ENCODE data around the gene TIMMDC1. TPM values are rescaled to one million over a fixed set of nuclear protein-coding genes. Genes with fewer than 3 reads are reported as not detected.

Gene TIMMDC1
- total RNA-seq, result 100 to 1,000 TPM in 1 of 2 experiments, 10 to 100 TPM in 1; 93.7 to 105 TPM

DNA sequence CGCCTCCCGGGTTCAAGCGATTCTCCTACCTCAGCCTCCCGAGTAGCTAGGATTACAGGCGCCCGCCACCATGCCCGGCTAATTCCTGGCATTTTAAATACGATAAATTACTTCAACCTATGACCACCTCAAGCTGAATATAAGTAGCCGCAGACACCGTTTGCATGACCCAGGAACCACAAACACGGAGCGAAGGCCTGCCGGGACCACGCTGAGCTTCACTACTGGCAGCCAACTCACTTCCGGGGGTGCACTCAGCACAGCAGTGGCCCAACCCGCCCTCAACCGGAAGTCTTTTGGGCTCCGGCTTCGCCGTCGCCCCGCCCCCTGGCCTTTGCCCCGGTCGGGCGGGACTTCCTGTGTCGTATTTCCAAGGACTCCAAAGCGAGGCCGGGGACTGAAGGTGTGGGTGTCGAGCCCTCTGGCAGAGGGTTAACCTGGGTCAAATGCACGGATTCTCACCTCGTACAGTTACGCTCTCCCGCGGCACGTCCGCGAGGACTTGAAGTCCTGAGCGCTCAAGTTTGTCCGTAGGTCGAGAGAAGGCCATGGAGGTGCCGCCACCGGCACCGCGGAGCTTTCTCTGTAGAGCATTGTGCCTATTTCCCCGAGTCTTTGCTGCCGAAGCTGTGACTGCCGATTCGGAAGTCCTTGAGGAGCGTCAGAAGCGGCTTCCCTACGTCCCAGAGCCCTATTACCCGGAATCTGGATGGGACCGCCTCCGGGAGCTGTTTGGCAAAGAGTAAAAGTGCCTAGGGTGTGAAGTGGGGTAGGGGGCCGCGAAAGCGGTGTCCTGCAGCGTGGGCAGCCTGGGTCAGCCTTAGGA is at the start of gene TIMMDC1:
TIMMDC1 (plus strand) TSS at position 362 of the 826 bp plus-strand sequence; CDS start at position 549, 187 bp downstream.
- peak; percentile 98 for DNase-seq
- ChIA-PET CTCF (interaction anchor here (0.6 to 1.3 kb wide), 8 partner anchors 9 to 320 kb away, joined by 3 to 4 read pairs (median 3); partner anchors contain the start of genes ARHGAP31 and B4GALT4), POLR2A (interaction anchor here (0.6 to 4.0 kb wide), 10 partner anchors 10 to 182 kb away, joined by 3 to 42 read pairs (median 6); partner anchors contain the start of genes CD80, COX17, POGLUT1 and TMEM39A)
- Mint-ChIP-seq H3K9me3 (no peaks in the 10 kb centered on the region), H3K36me3 (peaks cover 6% of the 10 kb centered on the region), H3K4me1 (ENCODE audit: low read depth) (peaks cover 29% of the 10 kb centered on the region), H3K27ac (peak within 1 kb of the TSS; percentile 96), H3K27me3 (no peaks in the 10 kb centered on the region), H3K4me3 (peak within 1 kb of the TSS; percentile 98)
- intact Hi-C loops (cut with micrococcal nuclease), result loop anchor here (1.0 to 10.0 kb wide), 8 partner anchors 29 to 850 kb away; partner anchors contain the start of genes ARHGAP31, B4GALT4, CD80 and COX17

DNA sequence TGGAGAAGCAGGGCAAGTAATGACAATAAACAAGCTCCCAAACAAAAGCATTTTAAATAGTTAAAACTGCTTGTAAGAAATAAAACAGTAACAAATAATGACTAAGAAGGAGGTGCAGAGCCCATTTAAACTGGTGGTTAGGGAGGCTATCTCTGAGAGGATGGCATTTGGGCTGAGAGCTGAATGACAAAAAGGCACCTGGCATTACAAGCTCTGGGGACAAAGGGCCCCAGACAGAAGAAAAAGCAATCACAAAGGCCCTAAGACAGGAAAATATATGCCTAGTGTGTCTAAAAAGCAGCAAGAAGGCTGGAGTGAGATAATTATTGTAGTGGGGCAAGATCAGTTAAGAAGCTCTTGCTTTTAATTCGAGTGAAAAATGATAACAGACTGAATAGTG is 44.5 kb upstream of the TIMMDC1 start:
- CTCF ChIA-PET, result interaction anchor here (1.5 to 1.7 kb wide), 2 partner anchors 227 to 571 kb away, joined by 4 to 5 read pairs; no protein-coding TSS in a partner anchor
- DNase-seq, result no peak
- H3K36me3 Mint-ChIP-seq, result peaks cover 43% of the 10 kb centered on the region
- no peak overlapping the region for H3K4me3 Mint-ChIP-seq
- POLR2A ChIA-PET, result no interaction called here
- no peaks in the 10 kb centered on the region for H3K9me3 Mint-ChIP-seq
- peaks cover 4% of the 10 kb centered on the region for H3K4me1 Mint-ChIP-seq (ENCODE audit: low read depth)
- intact Hi-C loops (cut with micrococcal nuclease), result no loop called here
- no peaks in the 10 kb centered on the region for H3K27me3 Mint-ChIP-seq
- no peak overlapping the region for H3K27ac Mint-ChIP-seq

DNA sequence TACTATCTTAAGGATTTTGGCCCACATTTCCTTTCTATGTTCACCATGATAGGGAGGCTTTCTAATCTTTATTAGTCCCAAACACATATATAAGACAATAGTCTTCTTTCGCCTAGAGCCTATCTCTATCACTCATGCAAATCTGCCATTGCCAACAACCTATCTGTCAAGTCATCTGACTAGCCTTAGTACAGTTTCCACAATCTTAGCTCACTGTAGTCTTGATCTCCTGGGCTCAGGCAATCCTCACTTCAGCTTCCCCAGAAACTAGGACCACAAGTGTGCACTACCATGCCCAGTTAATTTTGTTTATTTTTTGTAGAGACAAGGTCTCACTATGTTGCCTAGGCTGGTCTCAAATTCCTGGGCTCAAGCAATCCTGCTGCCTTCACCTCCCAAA is 41.9 kb upstream of the TIMMDC1 start:
- ChIA-PET POLR2A (no interaction called here), CTCF (interaction anchor here (0.9 to 1.0 kb wide), 2 partner anchors 225 to 574 kb away, joined by 3 read pairs; no protein-coding TSS in a partner anchor)
- Mint-ChIP-seq H3K27ac (no peak overlapping the region), H3K27me3 (no peaks in the 10 kb centered on the region), H3K4me3 (no peak overlapping the region), H3K9me3 (no peaks in the 10 kb centered on the region), H3K4me1 (ENCODE audit: low read depth) (peaks cover 16% of the 10 kb centered on the region), H3K36me3 (peaks cover 52% of the 10 kb centered on the region)
- intact Hi-C loops (cut with micrococcal nuclease), result no loop called here
- DNase-seq, result no peak

DNA sequence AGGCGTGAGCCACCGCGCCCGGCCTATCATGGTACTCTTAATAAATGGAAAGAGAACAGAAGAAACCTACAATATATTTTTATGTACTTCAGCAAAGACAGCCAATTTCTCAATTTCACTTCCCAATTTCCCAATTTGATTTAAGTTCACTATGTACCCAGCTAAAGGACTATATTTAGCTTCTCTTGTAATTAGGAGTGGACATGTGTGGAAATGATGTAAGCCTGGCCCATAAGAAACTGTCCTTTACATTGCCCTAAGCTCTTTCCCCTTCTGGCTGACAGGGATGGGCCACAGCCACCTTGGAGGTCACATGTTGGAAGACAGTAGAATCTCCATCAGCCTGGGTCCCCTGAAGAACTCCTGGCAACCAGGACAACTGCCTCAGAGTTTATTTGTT is 41.1 kb upstream of the TIMMDC1 start:
- Mint-ChIP-seq H3K36me3 (peaks cover 48% of the 10 kb centered on the region), H3K9me3 (no peaks in the 10 kb centered on the region), H3K27me3 (no peaks in the 10 kb centered on the region), H3K27ac (no peak overlapping the region), H3K4me3 (no peak overlapping the region), H3K4me1 (ENCODE audit: low read depth) (peaks cover 23% of the 10 kb centered on the region)
- intact Hi-C loops (cut with micrococcal nuclease), result no loop called here
- POLR2A ChIA-PET, result no interaction called here
- CTCF ChIA-PET, result interaction anchor here (1.0 kb wide), 1 partner anchor 224 kb away, joined by 3 read pairs; no protein-coding TSS in a partner anchor
- DNase-seq, result no peak

DNA sequence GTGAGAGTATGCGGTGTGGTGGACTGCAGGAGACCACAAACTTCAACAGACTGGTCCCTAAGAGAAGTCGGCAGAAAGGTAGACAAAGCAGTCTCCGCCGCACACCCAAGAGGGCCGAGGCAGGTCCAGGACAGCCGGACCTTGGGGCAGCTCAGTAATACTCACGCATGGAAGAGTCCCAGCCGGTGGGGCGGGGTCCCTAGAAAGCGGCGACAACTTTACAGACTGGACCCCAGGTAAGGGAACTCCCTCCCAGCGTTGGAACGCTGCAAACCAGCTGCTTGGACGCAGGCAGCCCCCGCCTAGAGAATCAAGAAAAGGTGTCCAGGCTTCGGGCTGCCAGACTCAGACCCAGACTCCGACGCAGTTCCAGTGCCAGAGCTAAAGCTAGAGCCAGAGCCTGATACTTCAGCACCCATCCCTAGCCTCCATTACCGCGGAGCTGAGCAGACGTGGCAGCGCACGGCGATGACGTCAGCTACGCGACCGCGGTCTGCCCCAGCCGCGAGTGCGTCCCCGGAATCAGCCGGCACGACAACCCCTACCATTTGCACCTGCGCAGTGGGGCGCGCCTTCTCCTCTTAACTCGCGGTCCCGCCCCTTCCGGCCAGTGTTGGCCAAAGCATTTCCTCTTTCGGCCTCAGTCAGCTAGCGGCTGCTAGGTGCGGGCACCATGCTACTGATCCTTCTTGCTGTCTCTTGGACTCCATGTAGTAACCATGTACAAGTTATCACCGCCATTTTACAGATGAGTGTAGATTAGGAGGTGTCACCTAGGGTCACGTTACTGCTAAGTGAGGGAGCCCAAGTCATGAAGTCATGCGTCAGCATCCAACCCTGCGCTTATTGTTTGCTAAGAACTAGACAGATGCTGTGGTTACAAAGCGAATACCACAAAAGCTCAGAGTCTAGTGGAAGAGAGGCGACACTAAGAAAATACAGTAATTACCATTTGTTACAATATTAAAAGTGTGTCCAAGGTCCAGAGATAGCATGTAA is 34.9 kb upstream of the TIMMDC1 start, which contains the start of gene TMEM39A:
TMEM39A (minus strand) TSS at position 445 of the 999 bp plus-strand sequence. CDS start 1,541 bp downstream, outside the sequence.
- peak; percentile 99 for DNase-seq
- Mint-ChIP-seq H3K4me3 (peak within 1 kb of the TSS; percentile 97), H3K27ac (peak within 1 kb of the TSS; percentile 98), H3K36me3 (peaks cover 27% of the 10 kb centered on the region), H3K4me1 (ENCODE audit: low read depth) (peaks cover 41% of the 10 kb centered on the region), H3K9me3 (no peaks in the 10 kb centered on the region), H3K27me3 (no peaks in the 10 kb centered on the region)
- POLR2A ChIA-PET, result interaction anchor here (0.6 to 4.9 kb wide), 15 partner anchors 12 to 885 kb away, joined by 3 to 42 read pairs (median 4); partner anchors contain the start of genes ARHGAP31, COX17 and TIMMDC1
- intact Hi-C loops (cut with micrococcal nuclease), result loop anchor here (1.0 to 10.0 kb wide), 13 partner anchors 35 to 1281 kb away; partner anchors contain the start of genes ADPRH, ARHGAP31, B4GALT4 and CD80
- CTCF ChIA-PET, result interaction anchor here (0.7 to 2.7 kb wide), 7 partner anchors 13 to 223 kb away, joined by 3 to 11 read pairs (median 4); partner anchors contain the start of gene B4GALT4

- Mint-ChIP-seq H3K4me3 (peak overlapping the region; percentile 95), H3K36me3 (peaks cover 15% of the 10 kb centered on the region), H3K9me3 (no peaks in the 10 kb centered on the region), H3K27me3 (no peaks in the 10 kb centered on the region), H3K4me1 (ENCODE audit: low read depth) (peaks cover 41% of the 10 kb centered on the region), H3K27ac (peak overlapping the region; percentile 92)
- ChIA-PET POLR2A (interaction anchor here (1.0 to 1.7 kb wide), 3 partner anchors 30 to 173 kb away, joined by 3 to 6 read pairs (median 5); partner anchors contain the start of genes ARHGAP31 and TIMMDC1), CTCF (no interaction called here)
- intact Hi-C loops (cut with micrococcal nuclease), result loop anchor here (1.0 to 10.0 kb wide), 2 partner anchors 171 to 1277 kb away; partner anchors contain the start of genes GTF2E1 and RABL3
- no peak for DNase-seq
These were observed 30.3 kb upstream of the TIMMDC1 start for GRCh38 chr3:119468041-119468440.

DNA sequence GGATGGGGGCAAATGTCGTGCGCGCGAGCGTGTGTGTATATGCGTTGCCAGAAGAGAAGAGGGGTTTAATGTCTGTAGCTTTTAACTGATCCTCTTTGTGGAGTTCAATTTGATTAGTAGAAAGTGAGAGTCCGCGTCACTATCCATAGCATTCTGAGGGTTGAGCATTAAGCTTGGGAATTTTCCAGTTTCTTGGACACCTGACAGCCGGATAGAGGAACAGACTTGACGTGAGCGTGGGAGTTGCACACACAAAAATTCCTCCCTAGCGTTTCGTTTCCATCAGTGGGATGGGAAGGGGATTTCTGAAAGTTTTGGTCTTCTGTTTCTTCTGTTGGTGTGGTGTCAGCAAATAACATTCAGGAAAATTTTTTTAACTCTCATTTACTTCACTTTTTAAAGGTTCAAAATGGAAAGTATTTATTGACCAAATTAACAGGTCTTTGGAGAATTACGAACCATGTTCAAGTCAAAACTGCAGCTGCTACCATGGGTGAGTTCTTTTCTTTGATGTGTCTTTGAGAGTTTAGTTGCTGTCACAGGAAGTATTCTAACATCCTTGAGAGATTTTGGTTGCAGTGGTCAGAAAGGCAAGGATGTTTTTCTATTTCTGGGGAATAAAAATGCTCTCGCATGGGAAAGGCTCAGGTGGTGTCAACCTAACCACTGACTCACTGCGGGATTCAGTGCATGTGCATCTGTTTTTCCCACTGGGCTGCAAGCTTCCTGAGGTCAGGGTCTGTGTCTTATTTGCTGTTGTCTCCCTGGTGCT is 28.7 kb upstream of the TIMMDC1 start:
- CTCF ChIA-PET, result interaction anchor here (0.8 to 1.9 kb wide), 7 partner anchors 25 to 229 kb away, joined by 3 to 6 read pairs (median 3); partner anchors contain the start of genes B4GALT4 and TIMMDC1
- POLR2A ChIA-PET, result interaction anchor here (1.5 to 2.4 kb wide), 3 partner anchors 30 to 207 kb away, joined by 5 to 16 read pairs (median 6); partner anchors contain the start of genes ARHGAP31, COX17 and TIMMDC1
- DNase-seq, result no peak
- Mint-ChIP-seq H3K36me3 (peaks cover 6% of the 10 kb centered on the region), H3K9me3 (no peaks in the 10 kb centered on the region), H3K4me1 (ENCODE audit: low read depth) (peaks cover 29% of the 10 kb centered on the region), H3K27ac (peak overlapping the region; percentile 92), H3K4me3 (peak overlapping the region; percentile 95), H3K27me3 (no peaks in the 10 kb centered on the region)
- intact Hi-C loops (cut with micrococcal nuclease), result loop anchor here (1.0 to 10.0 kb wide), 3 partner anchors 29 to 1275 kb away; partner anchors contain the start of genes COX17, GTF2E1, RABL3 and TIMMDC1

DNA sequence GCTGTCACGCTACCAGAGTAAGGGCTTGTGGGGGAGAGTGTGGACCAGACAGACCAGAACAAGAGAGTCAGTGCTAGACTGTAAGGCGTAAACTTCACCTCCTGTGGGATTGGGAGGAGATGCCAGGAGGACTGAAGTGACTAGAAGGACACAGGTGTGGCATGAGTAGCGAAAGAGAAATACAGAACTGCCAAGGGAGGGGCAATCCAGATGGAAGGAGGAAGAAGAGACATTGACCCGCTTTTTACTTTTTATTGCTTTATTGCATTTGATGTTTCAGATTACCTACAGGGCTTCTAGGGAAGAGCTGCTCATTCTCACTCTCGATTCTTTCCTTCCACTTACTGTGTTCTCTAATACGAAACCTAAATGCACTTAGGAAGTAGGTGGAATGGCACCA is 27.5 kb upstream of the TIMMDC1 start:
- ChIA-PET POLR2A (interaction anchor here (2.4 kb wide), 1 partner anchor 28 kb away, joined by 16 read pairs; the partner anchor contains the start of gene TIMMDC1), CTCF (interaction anchor here (1.0 to 1.2 kb wide), 2 partner anchors 210 to 437 kb away, joined by 3 read pairs; partner anchors contain the start of gene IGSF11)
- no peak for DNase-seq
- intact Hi-C loops (cut with micrococcal nuclease), result no loop called here
- Mint-ChIP-seq H3K36me3 (peaks cover 11% of the 10 kb centered on the region), H3K27ac (no peak overlapping the region), H3K4me1 (ENCODE audit: low read depth) (peaks cover 29% of the 10 kb centered on the region), H3K4me3 (no peak overlapping the region), H3K27me3 (no peaks in the 10 kb centered on the region), H3K9me3 (no peaks in the 10 kb centered on the region)

GRCh38 chr3:119481079-119481478 is 17.3 kb upstream of the TIMMDC1 start:
- no peak overlapping the region for H3K27ac Mint-ChIP-seq
- no peaks in the 10 kb centered on the region for H3K27me3 Mint-ChIP-seq
- no peaks in the 10 kb centered on the region for H3K9me3 Mint-ChIP-seq
- POLR2A ChIA-PET, result no interaction called here
- peaks cover 21% of the 10 kb centered on the region for H3K36me3 Mint-ChIP-seq
- DNase-seq, result no peak
- intact Hi-C loops (cut with micrococcal nuclease), result no loop called here
- H3K4me3 Mint-ChIP-seq, result no peak overlapping the region
- CTCF ChIA-PET, result no interaction called here
- H3K4me1 Mint-ChIP-seq (ENCODE audit: low read depth), result no peaks in the 10 kb centered on the region

- Mint-ChIP-seq H3K36me3 (peaks cover 26% of the 10 kb centered on the region), H3K27me3 (no peaks in the 10 kb centered on the region), H3K9me3 (no peaks in the 10 kb centered on the region), H3K4me3 (no peak overlapping the region), H3K4me1 (ENCODE audit: low read depth) (no peaks in the 10 kb centered on the region), H3K27ac (no peak overlapping the region)
- DNase-seq, result no peak
- CTCF ChIA-PET, result no interaction called here
- POLR2A ChIA-PET, result no interaction called here
- intact Hi-C loops (cut with micrococcal nuclease), result no loop called here
These were observed 15.2 kb upstream of the TIMMDC1 start for GRCh38 chr3:119483101-119483500.

Data from activated CD4-positive, alpha-beta memory T cell treated with anti-CD3 and anti-CD28 coated beads for 36 hours (primary cell).